MM.1S (cell line): ENCODE results near the gene CRISP1.

Experiments
- DNase-seq: peaks from one replicate; pipeline ENCODE4 v3.0.0-alpha.2; 2015
- H2AFZ ChIP-seq: fragments of 300-600 bp; sonication (generic); 2 replicates; pipeline ENCODE4 v1.6.0; 2016; ENCODE audit warnings: antibody characterized with exemption, low read length
- H3F3A ChIP-seq: fragments of 300-600 bp; sonication (generic); 2 replicates; pipeline ENCODE4 v1.6.1; 2016; ENCODE audit warnings: mild to moderate bottlenecking, antibody characterized with exemption, low read length, moderate library complexity, mixed read lengths; ENCODE audit not compliant: insufficient read depth
- H3K27ac ChIP-seq: fragments of 300-600 bp; sonication (generic); 2 replicates; pipeline ENCODE4 v1.5.1; 2016; ENCODE audit warnings: mild to moderate bottlenecking, low read length
- H3K27me3 ChIP-seq: fragments of 300-600 bp; sonication (generic); replicated peaks from 2 replicates; pipeline ENCODE4 v1.6.0; 2016; ENCODE audit warnings: low read length; ENCODE audit not compliant: insufficient read depth
- H3K36me3 ChIP-seq: fragments of 300-600 bp; sonication (generic); replicated peaks from 2 replicates; pipeline ENCODE4 v1.6.1; 2016; ENCODE audit warnings: mild to moderate bottlenecking, low read length, mixed read lengths; ENCODE audit not compliant: insufficient read depth
- H3K4me1 ChIP-seq: fragments of 300-600 bp; sonication (generic); 2 replicates; pipeline ENCODE4 v1.6.1; 2016; ENCODE audit warnings: low read length, mixed read lengths
- H3K4me2 ChIP-seq: fragments of 300-600 bp; sonication (generic); 2 replicates; pipeline ENCODE4 v1.6.0; 2016; ENCODE audit warnings: low read depth, low read length
- H3K4me3 ChIP-seq: fragments of 300-600 bp; sonication (generic); 2 replicates; pipeline ENCODE4 v1.5.1; 2016; ENCODE audit warnings: low read length, mixed read lengths
- H3K79me2 ChIP-seq: fragments of 300-600 bp; sonication (generic); 2 replicates; pipeline ENCODE4 v1.6.1; 2016; ENCODE audit warnings: mixed run types, low read length, mixed read lengths
- H3K9ac ChIP-seq: fragments of 300-600 bp; sonication (generic); 2 replicates; pipeline ENCODE4 v1.6.1; 2016; ENCODE audit warnings: low read length, mixed read lengths
- H3K9me2 ChIP-seq: fragments of 300-600 bp; sonication (generic); replicated peaks from 2 replicates; pipeline ENCODE4 v1.6.1; 2016; ENCODE audit warnings: mild to moderate bottlenecking, low read length, mixed read lengths; ENCODE audit not compliant: insufficient read depth
- H3K9me3 ChIP-seq: fragments of 300-600 bp; sonication (generic); replicated peaks from 2 replicates; pipeline ENCODE4 v1.6.1; 2016; ENCODE audit warnings: mild to moderate bottlenecking, low read length, mixed read lengths; ENCODE audit not compliant: insufficient read depth
- H4K20me1 ChIP-seq: fragments of 300-600 bp; sonication (generic); 2 replicates; pipeline ENCODE4 v1.6.1; 2016; ENCODE audit warnings: mild to moderate bottlenecking, low read length, moderate library complexity, mixed read lengths; ENCODE audit not compliant: insufficient read depth
- CTCF ChIP-seq: fragments of 300-600 bp; sonication (generic); IDR thresholded peaks from 2 replicates; pipeline ENCODE4 v1.5.1; 2016; ENCODE audit warnings: antibody characterized with exemption, low read length, mixed read lengths
- EZH2 ChIP-seq: fragments of 300-600 bp; sonication (generic); optimal IDR thresholded peaks from 2 replicates; pipeline ENCODE3; 2017; ENCODE audit warnings: low read depth, mild to moderate bottlenecking, antibody characterized with exemption, low read length, mixed read lengths
- EZH2phosphoT487 ChIP-seq: fragments of 300-600 bp; sonication (generic); IDR thresholded peaks from 2 replicates; pipeline ENCODE4 v1.6.1; 2018; ENCODE audit warnings: antibody characterized with exemption, low read length

Gene CRISP1

GRCh38 chr6:49912196-49912595 is 45.9 kb upstream of the CRISP1 start:
- no peak overlapping the region for H3K27ac ChIP-seq
- no peak overlapping the region for H3K9ac ChIP-seq
- H4K20me1 ChIP-seq: no peaks in the 10 kb centered on the region
- no peaks in the 10 kb centered on the region for H3K9me2 ChIP-seq
- no peak overlapping the region for H2AFZ ChIP-seq
- no peak overlapping the region for H3K4me2 ChIP-seq
- no peaks in the 10 kb centered on the region for H3K79me2 ChIP-seq
- DNase-seq: no peak
- no peak overlapping the region for H3K4me3 ChIP-seq
- no peaks in the 10 kb centered on the region for H3K9me3 ChIP-seq
- H3F3A ChIP-seq: no peaks in the 10 kb centered on the region
- H3K4me1 ChIP-seq: no peaks in the 10 kb centered on the region
- no peaks in the 10 kb centered on the region for H3K36me3 ChIP-seq
- no peak for TF ChIP-seq EZH2phosphoT487
- TF ChIP-seq CTCF: no peak
- TF ChIP-seq EZH2: no peak
- no peaks in the 10 kb centered on the region for H3K27me3 ChIP-seq

GRCh38 chr6:49911252-49911651 is 44.9 kb upstream of the CRISP1 start:
- Histone ChIP-seq H3K27me3 (no peaks in the 10 kb centered on the region), H3K4me1 (no peaks in the 10 kb centered on the region), H3F3A (no peaks in the 10 kb centered on the region), H4K20me1 (no peaks in the 10 kb centered on the region), H3K9me2 (no peaks in the 10 kb centered on the region), H3K9me3 (no peaks in the 10 kb centered on the region), H3K27ac (no peak overlapping the region), H2AFZ (no peak overlapping the region), H3K9ac (no peak overlapping the region), H3K4me2 (no peak overlapping the region), H3K4me3 (no peak overlapping the region), H3K36me3 (no peaks in the 10 kb centered on the region), H3K79me2 (no peaks in the 10 kb centered on the region)
- TF ChIP-seq CTCF: no peak
- TF ChIP-seq EZH2phosphoT487: no peak
- TF ChIP-seq EZH2: no peak
- no peak for DNase-seq

- no peaks in the 10 kb centered on the region for H4K20me1 ChIP-seq
- no peak overlapping the region for H3K4me2 ChIP-seq
- no peak overlapping the region for H3K4me3 ChIP-seq
- H3K9me2 ChIP-seq: no peaks in the 10 kb centered on the region
- no peak overlapping the region for H2AFZ ChIP-seq
- no peaks in the 10 kb centered on the region for H3K79me2 ChIP-seq
- H3F3A ChIP-seq: no peaks in the 10 kb centered on the region
- H3K9ac ChIP-seq: no peak overlapping the region
- H3K9me3 ChIP-seq: no peaks in the 10 kb centered on the region
- H3K27me3 ChIP-seq: no peaks in the 10 kb centered on the region
- no peaks in the 10 kb centered on the region for H3K4me1 ChIP-seq
- H3K36me3 ChIP-seq: no peaks in the 10 kb centered on the region
- TF ChIP-seq CTCF: no peak
- no peak for TF ChIP-seq EZH2phosphoT487
- no peak for TF ChIP-seq EZH2
- DNase-seq: no peak
- no peak overlapping the region for H3K27ac ChIP-seq
Observed at GRCh38 chr6:49909563-49909962, 43.2 kb upstream of the CRISP1 start.
